ENCODE measurements around the gene ZBTB48. TPM values are rescaled to one million over a fixed set of nuclear protein-coding genes. Genes with fewer than 3 reads are reported as not detected.

The ZBTB48 gene
- total RNA-seq, 4 donors from 2014 or later, result 9.3 to 14.5 (median 11.3) TPM

- ATAC-seq (peak in 1 of 2 donors; percentile 19), DNase-seq (peak in 1 of 2 donors; percentile 57)
- intact Hi-C loops (cut with DNase I; ENCODE audit: low total_unique reads), result no loop called here
- Histone ChIP-seq H3K4me1 (peaks cover 91 to 96% of the 10 kb centered on the region in 2 donors), H3K4me3 (no peak overlapping the region), H3K9me3 (no peaks in the 10 kb centered on the region), H3K27me3 (no peaks in the 10 kb centered on the region), H3K36me3 (peaks cover 0 to 48% of the 10 kb centered on the region in 2 donors), H3K27ac (peak overlapping the region; percentile 98 to 100 (median 100))
- TF ChIP-seq, protein P1, sequence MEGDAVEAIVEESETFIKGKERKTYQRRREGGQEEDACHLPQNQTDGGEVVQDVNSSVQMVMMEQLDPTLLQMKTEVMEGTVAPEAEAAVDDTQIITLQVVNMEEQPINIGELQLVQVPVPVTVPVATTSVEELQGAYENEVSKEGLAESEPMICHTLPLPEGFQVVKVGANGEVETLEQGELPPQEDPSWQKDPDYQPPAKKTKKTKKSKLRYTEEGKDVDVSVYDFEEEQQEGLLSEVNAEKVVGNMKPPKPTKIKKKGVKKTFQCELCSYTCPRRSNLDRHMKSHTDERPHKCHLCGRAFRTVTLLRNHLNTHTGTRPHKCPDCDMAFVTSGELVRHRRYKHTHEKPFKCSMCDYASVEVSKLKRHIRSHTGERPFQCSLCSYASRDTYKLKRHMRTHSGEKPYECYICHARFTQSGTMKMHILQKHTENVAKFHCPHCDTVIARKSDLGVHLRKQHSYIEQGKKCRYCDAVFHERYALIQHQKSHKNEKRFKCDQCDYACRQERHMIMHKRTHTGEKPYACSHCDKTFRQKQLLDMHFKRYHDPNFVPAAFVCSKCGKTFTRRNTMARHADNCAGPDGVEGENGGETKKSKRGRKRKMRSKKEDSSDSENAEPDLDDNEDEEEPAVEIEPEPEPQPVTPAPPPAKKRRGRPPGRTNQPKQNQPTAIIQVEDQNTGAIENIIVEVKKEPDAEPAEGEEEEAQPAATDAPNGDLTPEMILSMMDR (IDR thresholded peaks at IDR 0.05 in 4 of 5, conservative IDR thresholded peaks at IDR 0.05 in 1 of 5), result no peak
- no peak for TF ChIP-seq POLR2A (IDR thresholded peaks at IDR 0.05)
- in situ Hi-C loops (cut with MboI; ENCODE audit: low sequenced_read_pairs in 4 of 4), result no loop called here
Measured at GRCh38 chr1:6591644-6592043, 11.8 kb downstream of the ZBTB48 start.

DNA sequence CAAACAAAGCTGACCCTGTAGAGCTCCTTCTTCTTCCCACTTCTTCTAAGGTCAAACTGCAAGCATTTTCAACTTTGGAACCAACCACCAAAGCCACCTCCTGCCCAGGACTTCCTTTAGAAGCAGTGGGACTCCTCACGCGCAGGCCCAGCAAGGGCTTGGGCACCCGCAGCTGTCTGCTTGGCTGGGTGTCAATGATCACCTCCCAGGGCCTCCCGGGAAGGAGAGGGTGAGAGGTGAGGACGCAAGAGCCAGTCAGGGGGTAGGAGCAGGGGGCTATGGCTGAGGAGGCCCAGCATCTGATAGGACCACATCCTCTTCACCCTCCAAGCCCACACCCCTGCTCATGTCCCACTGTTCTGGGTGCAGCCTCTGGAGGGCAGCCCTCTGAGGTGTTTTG, 12.6 kb downstream of the ZBTB48 start:
- Histone ChIP-seq H3K4me3 (no peak overlapping the region), H3K27ac (peak overlapping the region; percentile 98 to 100 (median 100)), H3K27me3 (no peaks in the 10 kb centered on the region), H3K9me3 (no peaks in the 10 kb centered on the region), H3K36me3 (peaks cover 0 to 49% of the 10 kb centered on the region in 2 donors), H3K4me1 (peaks cover 97 to 98% of the 10 kb centered on the region in 2 donors)
- TF ChIP-seq, protein P1 (IDR thresholded peaks at IDR 0.05 in 4 of 5, conservative IDR thresholded peaks at IDR 0.05 in 1 of 5), result no peak
- no peak for TF ChIP-seq POLR2A (IDR thresholded peaks at IDR 0.05)
- in situ Hi-C loops (cut with MboI; ENCODE audit: low sequenced_read_pairs in 4 of 4), result no loop called here
- peak in 1 of 2 donors; percentile 75 for DNase-seq
- no peak for ATAC-seq
- intact Hi-C loops (cut with DNase I; ENCODE audit: low total_unique reads), result no loop called here

DNA sequence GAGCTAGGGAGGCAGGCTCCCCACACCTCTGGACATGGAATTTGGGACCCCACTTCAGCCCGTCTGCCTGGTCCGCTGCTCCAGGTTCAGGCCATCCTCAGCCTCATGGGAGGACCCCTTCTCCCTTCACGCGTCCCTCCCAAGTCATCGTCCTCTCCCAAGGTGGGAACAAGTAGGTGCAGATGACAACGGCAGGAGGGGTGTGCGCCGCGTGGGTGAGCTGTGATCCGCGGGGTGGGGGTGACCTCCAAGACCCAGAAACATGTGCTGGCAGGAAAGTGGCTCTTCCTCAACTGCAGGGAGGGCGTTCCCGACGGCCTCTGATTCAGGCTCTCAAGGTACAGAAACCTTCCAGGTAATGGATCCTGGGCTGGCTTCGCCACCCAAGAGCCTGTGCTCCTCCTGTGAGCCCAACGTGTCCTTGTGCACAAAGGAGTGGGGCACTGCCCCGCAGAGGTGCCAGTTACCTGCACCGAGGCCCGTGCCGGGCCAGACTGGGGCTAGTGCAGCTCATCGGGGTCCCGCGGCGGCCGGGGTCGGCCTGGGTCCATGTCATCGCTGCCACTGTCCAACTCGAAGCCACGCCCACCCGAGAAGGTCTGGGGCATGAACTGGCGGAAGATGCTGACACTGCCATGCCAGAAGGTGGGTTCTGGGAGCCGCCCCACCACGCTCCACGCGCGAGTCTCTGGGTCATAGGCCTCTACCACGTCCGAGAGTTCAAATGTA, 13.2 kb downstream of the ZBTB48 start:
- Histone ChIP-seq H3K4me1 (peaks cover 97 to 98% of the 10 kb centered on the region in 2 donors), H3K27ac (peak overlapping the region; percentile 98 to 100 (median 100)), H3K27me3 (no peaks in the 10 kb centered on the region), H3K4me3 (no peak overlapping the region), H3K9me3 (no peaks in the 10 kb centered on the region), H3K36me3 (peaks cover 0 to 55% of the 10 kb centered on the region in 2 donors)
- TF ChIP-seq, protein P1 (IDR thresholded peaks at IDR 0.05 in 4 of 5, conservative IDR thresholded peaks at IDR 0.05 in 1 of 5), result no peak
- TF ChIP-seq POLR2A (IDR thresholded peaks at IDR 0.05), result no peak
- DNase-seq (peak in 1 of 2 donors; percentile 20), ATAC-seq (no peak)
- in situ Hi-C loops (cut with MboI; ENCODE audit: low sequenced_read_pairs in 4 of 4), result no loop called here
- intact Hi-C loops (cut with DNase I; ENCODE audit: low total_unique reads), result no loop called here

DNA sequence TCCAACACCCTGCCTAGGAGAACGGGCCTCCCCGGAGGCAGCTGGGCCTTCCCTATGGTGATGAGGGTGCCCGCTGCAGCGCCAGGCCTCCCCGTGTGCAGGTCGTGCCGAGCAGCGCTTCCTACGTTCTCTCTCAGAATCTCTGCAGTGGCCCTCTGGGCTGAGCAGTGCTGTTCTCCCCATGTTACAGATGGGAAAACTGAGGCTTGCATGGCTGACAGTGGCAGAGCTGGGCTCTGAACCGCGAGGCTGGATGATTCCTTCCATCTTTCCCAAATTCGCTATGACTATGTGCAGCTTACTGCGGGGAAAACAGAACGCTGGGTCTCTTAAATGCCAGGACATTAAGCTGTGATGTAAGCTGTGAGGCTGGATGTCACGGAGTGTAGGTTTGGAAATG, 14.0 kb downstream of the ZBTB48 start:
- Histone ChIP-seq H3K27me3 (no peaks in the 10 kb centered on the region), H3K36me3 (peaks cover 0 to 63% of the 10 kb centered on the region in 2 donors), H3K27ac (peak overlapping the region; percentile 98 to 100 (median 100)), H3K9me3 (no peaks in the 10 kb centered on the region), H3K4me3 (no peak overlapping the region), H3K4me1 (peaks cover 98% of the 10 kb centered on the region in 2 donors)
- DNase-seq, result no peak
- no peak for ATAC-seq
- intact Hi-C loops (cut with DNase I; ENCODE audit: low total_unique reads) (no loop called here), in situ Hi-C loops (cut with MboI; ENCODE audit: low sequenced_read_pairs in 4 of 4) (no loop called here)
- TF ChIP-seq, protein P1 (IDR thresholded peaks at IDR 0.05 in 4 of 5, conservative IDR thresholded peaks at IDR 0.05 in 1 of 5), result no peak
- TF ChIP-seq POLR2A (IDR thresholded peaks at IDR 0.05), result no peak
